Stimulated activated CD8-positive, alpha-beta memory T cell treated with anti-CD3 and anti-CD28 coated beads, Interleukin-2, amount 100 ng/mL, for 1 hour (primary cell): ENCODE data around the gene ATXN3.
"Not testable (repeated sequence)": the region's sequence is repeated elsewhere in the genome, so short reads cannot be mapped to it uniquely, and the experiment has no call there.

Experiments
- DNase-seq, 2 donors: peaks; one replicate each; pipeline ENCODE4 v3.0.0-alpha.2; 2020; ENCODE audit warnings: low read depth in 2 of 2

Gene ATXN3

DNA sequence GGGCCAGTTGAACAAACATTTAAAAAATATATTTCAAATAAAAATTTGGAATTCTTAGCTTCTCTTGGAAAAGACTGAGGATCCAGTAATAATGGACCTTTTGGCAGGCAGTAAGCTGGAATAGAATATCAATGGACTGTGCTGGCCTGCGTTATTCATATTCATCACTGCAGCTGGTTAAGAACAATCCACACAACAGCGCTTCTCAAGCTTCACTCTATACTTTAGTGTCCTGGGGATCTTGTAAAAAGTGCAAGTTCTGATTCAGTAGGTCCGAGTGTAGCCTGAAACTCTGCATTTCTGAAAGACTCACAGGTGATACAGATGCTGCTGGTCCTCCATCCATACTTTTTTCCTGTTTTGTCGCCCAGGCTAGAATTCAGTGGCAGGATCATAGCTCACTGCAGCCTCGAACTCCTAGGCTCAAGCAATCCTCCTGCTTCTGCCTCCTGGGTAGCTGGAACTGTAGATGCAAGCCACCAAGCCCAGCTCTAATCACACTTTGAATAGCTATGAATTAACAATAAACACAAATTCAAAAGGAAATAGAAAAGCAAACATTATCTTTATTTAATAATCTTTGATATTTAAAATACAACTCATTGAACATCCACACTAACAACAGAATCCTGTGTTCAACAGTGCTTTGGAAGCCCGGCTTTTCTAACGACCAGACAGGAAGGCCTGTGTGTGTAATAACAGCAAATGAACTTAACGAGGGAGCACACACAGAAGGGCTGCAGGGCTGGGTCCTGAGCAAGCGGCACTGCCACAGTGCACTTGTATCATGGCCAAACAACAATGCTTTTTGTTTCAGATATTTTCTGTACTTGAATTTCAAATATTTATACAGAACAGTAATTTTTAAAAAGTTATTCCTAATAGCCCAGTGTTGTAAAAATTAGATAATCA lies 48.1 kb downstream of the ATXN3 start:
- no peak for DNase-seq

- DNase-seq: no peak
These were observed 56.6 kb downstream of the ATXN3 start for GRCh38 chr14:92049781-92050180.

GRCh38 chr14:92049221-92049620 lies 57.2 kb downstream of the ATXN3 start:
- not testable (repeated sequence) for DNase-seq

DNA sequence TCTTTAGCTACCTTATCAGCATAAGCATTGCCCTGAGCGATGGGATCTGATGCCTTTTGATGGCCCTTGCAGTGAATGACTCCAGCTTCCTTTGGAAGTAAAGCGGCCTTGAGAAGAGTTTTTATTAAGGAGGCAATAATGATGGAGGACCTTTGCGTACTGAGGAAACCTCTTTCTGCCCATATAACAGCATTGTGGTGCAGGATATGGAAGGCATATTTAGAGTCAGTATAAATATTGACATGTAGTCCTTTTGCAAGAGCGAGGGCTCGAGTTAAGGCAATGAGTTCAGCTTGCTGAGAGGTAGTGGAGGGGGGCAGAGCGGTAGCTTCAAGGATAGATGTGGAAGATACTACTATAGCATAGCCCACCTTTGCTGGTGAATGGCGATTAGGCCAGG lies 60.5 kb downstream of the ATXN3 start:
- DNase-seq: not testable (repeated sequence)

DNA sequence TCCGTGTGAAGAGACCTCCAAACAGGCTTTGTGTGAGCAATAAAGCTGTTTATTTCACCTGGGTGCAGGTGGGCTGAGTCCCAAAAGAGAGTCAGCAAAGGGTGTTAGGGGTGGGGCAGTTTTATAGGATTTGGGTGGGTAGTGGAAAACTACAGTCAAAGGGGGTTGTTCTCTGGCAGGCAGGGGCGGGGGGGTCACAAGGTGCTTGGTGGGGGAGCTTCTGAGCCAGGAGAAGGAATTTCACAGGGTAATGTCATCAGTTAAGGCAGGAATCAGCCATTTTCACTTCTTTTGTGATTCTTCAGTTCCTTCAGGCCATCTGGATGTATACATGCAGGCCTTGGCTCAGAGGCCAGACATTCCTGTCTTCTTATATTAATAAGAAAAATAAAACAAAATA lies 64.6 kb downstream of the ATXN3 start:
- not testable (repeated sequence) for DNase-seq

GRCh38 chr14:92041203-92041602 lies 65.2 kb downstream of the ATXN3 start:
- no peak for DNase-seq

GRCh38 chr14:92040431-92041051 lies 65.8 kb downstream of the ATXN3 start:
- DNase-seq: no peak

GRCh38 chr14:92039719-92040430 lies 66.5 kb downstream of the ATXN3 start, which contains the start of gene TRIP11:
TRIP11 (minus strand) TSS chr14:92040059; CDS start chr14:92039685, 374 bp downstream.
- DNase-seq: peak; percentile 84 to 87

DNA sequence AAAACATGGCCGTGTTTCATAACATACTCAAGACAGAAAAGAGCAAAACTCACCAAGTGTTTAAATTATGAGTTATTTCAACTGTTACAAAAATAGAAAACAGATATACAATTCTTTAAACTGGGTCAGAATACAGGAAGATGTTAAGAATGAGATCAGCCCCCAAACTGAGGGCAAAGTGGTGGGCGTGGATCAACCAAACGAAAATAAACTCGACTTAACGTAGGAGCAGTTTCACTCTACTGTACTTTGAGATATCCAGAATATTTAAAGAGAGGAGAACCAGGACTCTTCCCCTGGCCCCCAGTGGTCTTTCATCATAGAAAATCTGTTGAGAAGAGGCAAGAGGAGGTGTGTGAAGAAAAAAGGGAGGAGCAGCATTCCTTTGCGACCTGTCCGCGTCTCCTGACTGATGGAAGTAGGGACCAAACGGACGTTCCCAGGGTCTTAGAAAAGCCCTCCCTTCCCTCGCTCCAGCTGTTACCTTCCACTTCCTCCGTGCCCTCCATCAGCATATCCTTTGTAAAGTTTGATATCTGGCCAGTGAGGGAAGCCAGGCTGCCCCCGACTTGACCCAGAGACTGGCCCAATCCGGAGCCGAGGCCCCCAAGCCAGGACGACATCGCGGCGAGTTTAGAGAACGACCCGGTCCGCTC lies 67.2 kb downstream of the ATXN3 start:
- no peak for DNase-seq

- DNase-seq: no peak
These were observed 68.4 kb downstream of the ATXN3 start for GRCh38 chr14:92037989-92038388.

DNA sequence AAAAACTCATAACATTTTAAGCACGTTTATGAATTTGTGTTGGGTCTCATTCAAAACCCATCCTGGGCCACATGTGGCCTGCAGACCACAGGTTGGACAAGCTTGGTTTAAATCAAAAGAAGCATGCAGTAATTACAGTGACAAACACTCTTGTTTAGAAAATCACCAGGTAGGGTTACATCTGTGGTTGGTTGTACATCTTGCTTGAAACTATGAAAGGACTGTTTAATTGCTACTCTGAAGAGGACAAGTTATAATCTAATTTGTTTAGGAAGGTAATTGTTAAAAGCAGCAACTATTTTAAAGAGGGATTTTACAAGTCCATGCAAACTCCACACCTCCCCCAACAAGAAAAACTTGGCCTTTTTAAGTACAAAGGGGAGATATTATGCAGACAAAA lies 70.5 kb downstream of the ATXN3 start:
- no peak for DNase-seq

DNA sequence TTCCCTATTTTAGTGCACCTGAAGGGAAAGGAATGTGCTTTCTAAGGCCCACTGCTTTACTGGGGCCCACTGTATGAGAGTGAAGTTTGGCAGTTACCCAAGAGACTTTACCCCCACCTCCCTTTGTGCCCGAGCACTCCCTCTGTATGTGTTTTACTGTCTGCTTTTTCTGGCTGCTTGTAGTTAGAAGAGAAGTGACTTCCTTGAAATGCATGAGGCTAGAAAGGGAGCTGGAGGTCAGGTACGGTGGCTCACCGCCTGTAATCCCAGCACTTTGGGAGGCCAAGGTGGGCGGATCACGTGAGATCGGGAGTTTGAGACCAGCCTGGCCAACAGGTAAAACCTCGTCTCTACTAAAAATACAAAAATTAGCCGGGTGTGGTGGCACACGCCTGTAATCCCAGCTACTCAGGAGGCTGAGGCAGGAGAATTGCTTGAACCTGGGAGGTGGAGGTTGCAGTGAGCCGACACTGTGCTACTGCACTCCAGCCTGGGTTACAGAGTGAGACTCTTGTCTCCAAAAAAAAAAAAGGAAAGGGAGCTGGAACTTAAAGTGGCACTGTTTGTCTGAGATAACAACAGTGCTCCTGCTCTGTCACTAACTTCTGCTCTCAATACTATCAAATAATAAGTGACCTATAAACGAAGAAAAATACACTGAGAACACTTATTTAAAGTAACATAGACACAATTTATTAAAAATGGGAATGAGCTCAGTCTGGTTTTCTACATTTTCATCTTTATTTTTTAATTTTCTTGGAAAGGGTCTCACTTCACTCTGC lies 72.3 kb downstream of the ATXN3 start:
- no peak for DNase-seq

DNA sequence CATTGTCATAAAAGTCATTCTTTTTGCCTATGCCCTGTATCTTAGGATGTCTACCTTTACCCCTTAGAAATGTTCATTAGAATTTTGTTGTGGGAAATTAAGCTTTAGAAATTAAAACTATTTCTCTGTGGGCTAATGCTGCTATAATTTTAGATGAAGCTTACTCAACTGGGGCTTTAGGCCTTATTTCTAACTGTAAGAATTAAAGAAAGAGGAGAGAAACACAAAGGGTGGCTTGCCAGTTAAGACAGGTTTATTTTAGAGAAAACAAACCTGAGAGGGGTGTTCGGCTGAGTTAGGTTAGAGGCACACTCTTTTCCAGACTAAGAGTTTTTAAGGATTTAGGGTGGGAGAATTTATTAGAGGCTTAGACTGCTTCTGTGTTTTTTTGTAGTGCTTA lies 72.9 kb downstream of the ATXN3 start:
- DNase-seq: no peak

DNA sequence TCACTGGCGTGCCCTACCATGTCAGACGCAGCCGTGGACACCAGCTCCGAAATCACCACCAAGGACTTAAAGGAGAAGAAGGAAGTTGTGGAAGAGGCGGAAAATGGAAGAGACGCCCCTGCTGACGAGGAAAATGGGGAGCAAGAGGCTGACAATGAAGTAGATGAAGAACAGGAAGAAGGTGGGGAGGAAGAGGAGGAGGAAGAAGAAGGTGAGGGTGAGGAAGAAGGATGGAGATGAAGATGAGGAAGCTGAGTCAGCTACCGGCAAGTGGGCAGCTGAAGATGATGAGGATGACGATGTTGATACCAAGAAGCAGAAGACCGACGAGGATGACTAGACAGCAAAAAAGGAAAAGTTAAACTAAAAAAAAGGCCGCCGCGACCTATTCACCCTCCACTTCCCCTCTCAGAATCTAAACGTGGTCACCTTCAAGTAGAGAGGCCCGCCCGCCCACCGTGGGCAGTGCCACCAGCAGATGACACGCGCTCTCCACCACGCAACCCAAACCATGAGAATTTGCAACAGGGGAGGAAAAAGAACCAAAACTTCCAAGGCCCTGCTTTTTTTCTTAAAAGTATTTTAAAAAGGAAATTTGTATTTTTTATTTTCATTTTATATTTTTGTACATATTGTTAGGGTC lies 79.7 kb downstream of the ATXN3 start:
- no peak for DNase-seq

GRCh38 chr14:92022036-92022435 lies 84.3 kb downstream of the ATXN3 start:
- no peak for DNase-seq

GRCh38 chr14:92021523-92021922 lies 84.9 kb downstream of the ATXN3 start:
- no peak for DNase-seq

GRCh38 chr14:92014040-92014439 lies 92.3 kb downstream of the ATXN3 start:
- no peak for DNase-seq

DNA sequence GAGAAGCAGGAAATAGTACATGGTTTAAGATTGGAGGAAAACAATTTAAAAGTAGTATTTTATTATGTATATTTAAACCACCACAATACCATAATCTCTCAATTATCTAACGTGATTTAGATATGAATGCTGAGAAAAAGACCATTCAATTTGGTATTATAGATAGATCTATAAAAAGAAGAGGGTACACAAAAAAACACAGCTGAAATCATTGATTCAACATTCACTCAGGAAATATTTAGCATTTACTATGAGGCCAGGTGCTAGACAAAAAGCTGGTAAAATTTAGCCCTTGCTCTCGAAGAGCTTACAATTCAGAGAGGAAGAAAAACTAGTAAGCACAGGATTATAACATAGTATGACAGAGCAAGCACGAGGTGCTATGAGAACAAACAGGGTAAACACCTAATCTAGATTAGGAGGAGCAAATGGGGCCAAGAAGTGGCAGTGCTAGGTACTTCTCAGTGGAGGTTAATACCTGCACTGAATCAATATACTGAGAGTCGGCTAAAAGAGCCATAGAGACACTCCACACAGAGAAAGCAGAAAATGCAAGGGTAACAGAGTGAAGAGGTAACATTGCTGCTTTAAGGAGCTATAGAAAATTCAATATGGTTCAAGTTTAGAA lies 94.1 kb downstream of the ATXN3 start:
- DNase-seq: no peak

- no peak for DNase-seq
These were observed 95.7 kb downstream of the ATXN3 start for GRCh38 chr14:92010644-92011043.

- DNase-seq: no peak
These were observed 96.8 kb downstream of the ATXN3 start for GRCh38 chr14:92009604-92010003.
